Effector memory CD4-positive, alpha-beta T cell (primary cell): Measurements from ENCODE around the gene MS4A15.
"Not testable (repeated sequence)": the region's sequence is repeated elsewhere in the genome, so short reads cannot be mapped to it uniquely, and the experiment has no call there.

Source experiments
- DNase-seq, 3 donors: peaks; one replicate each; pipeline ENCODE4 v3.0.0-alpha.2; 2020
- H3K27ac ChIP-seq: 2 replicates; pipeline ENCODE4 v1.7.0; 2013; ENCODE audit warnings: mild to moderate bottlenecking, low read length, moderate library complexity; ENCODE audit not compliant: insufficient read depth, poor library complexity, severe bottlenecking
- H3K27me3 ChIP-seq: replicated peaks from 2 replicates; pipeline ENCODE4 v1.7.0; 2013; ENCODE audit warnings: mild to moderate bottlenecking, low read length; ENCODE audit not compliant: insufficient read depth, control insufficient read depth, poor library complexity, severe bottlenecking
- H3K36me3 ChIP-seq: 2 replicates; pipeline ENCODE4 v1.7.0; 2013; ENCODE audit warnings: mild to moderate bottlenecking, low read length, moderate library complexity; ENCODE audit not compliant: control insufficient read depth, insufficient read depth
- H3K4me1 ChIP-seq: 2 replicates; pipeline ENCODE4 v1.7.0; 2013; ENCODE audit warnings: low read length, mild to moderate bottlenecking; ENCODE audit not compliant: control insufficient read depth, insufficient read depth, poor library complexity, severe bottlenecking
- H3K4me3 ChIP-seq: 2 replicates; pipeline ENCODE4 v1.7.0; 2013; ENCODE audit warnings: low read length, low read depth, mild to moderate bottlenecking; ENCODE audit not compliant: insufficient read depth, poor library complexity, severe bottlenecking
- H3K9me3 ChIP-seq: 2 replicates; pipeline ENCODE4 v1.7.0; 2013; ENCODE audit warnings: mild to moderate bottlenecking, low read length, moderate library complexity; ENCODE audit not compliant: control insufficient read depth
- total RNA-seq, 3 donors: gene quantifications; one replicate each; lab custom pipeline; 2026; lab: John Stamatoyannopoulos, UW

The MS4A15 gene
- 0 reads per million in 3 donors for total RNA-seq

DNA sequence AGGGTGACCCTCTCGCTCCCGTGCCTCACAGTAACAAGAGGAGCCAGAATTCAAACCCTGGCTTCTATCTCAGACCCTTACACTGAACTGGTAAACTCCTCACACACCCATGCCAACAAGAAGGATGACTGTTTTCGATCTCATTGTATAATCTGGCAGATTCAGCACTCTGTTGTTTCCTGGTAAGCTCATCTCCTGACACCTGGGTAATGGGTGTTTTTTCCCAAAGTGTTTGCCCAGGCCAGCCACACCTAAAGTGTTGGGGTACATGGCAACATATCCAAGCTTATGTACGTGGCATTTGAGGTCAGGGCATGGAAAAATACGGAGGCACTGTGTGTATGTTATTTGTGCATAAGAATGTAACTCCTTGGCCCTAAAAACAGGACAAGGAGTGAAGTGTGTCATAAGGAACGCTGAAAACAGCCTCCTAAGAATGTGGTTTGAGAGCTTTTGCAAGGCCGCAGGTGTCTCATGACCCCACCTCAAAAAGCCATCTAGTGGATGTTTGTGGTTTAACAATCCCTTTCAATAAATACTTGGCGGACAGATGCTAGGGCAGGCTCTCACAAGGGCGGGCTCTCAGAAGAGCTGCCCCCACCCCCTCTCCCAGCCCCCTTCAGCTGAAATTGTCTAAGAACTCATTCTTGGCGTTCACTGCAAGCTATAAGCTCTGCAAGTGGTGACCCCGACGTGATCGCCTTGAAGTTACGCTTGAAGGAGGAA is at the start of gene MS4A15:
Gene MS4A15, plus strand, starts transcription at position 561 of the 726 bp plus-strand sequence. CDS start 6,867 bp downstream, outside the sequence.
- no peak for DNase-seq
- Histone ChIP-seq H3K36me3 (no peaks in the 10 kb centered on the region), H3K9me3 (no peaks in the 10 kb centered on the region), H3K4me3 (no peak within 1 kb of the TSS), H3K27ac (no peak within 1 kb of the TSS), H3K27me3 (no peaks in the 10 kb centered on the region), H3K4me1 (no peaks in the 10 kb centered on the region)

GRCh38 chr11:60706931-60707330 is 49.7 kb upstream of the MS4A15 start:
- no peak for DNase-seq
- Histone ChIP-seq H3K4me3 (no peak overlapping the region), H3K9me3 (no peaks in the 10 kb centered on the region), H3K27me3 (no peaks in the 10 kb centered on the region), H3K27ac (no peak overlapping the region), H3K4me1 (no peaks in the 10 kb centered on the region), H3K36me3 (no peaks in the 10 kb centered on the region)

- no peak for DNase-seq
- H3K36me3 ChIP-seq, result no peaks in the 10 kb centered on the region
- no peaks in the 10 kb centered on the region for H3K9me3 ChIP-seq
- no peaks in the 10 kb centered on the region for H3K4me1 ChIP-seq
- H3K4me3 ChIP-seq, result no peak overlapping the region
- H3K27ac ChIP-seq, result no peak overlapping the region
- no peaks in the 10 kb centered on the region for H3K27me3 ChIP-seq
Measured at GRCh38 chr11:60710482-60710881, 46.2 kb upstream of the MS4A15 start.

DNA sequence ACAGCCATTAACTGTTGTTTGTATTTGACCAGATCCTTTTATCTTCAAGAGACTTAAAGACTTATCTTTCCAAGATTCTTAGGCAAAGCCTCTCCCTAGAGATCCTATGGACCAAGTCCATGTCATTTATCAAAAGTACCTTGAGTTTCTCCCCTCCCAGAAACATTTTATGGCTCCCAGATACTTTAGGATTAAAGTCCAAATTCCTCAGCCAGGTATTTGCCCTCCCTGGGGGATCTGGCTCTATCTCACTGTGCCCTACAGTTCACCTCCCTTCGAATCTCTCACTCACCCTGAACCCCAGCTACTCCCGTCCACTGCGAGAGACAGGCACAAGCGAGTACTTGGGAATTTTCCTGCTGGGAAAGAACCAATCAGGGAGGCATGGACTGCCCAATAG is 45.4 kb upstream of the MS4A15 start:
- H3K27me3 ChIP-seq, result no peaks in the 10 kb centered on the region
- DNase-seq, result no peak
- no peak overlapping the region for H3K4me3 ChIP-seq
- no peak overlapping the region for H3K27ac ChIP-seq
- H3K9me3 ChIP-seq, result no peaks in the 10 kb centered on the region
- no peaks in the 10 kb centered on the region for H3K4me1 ChIP-seq
- no peaks in the 10 kb centered on the region for H3K36me3 ChIP-seq

- not testable (repeated sequence) for H3K27ac ChIP-seq, H3K27me3 ChIP-seq, H3K9me3 ChIP-seq
Measured at GRCh38 chr11:60713423-60713822, 43.2 kb upstream of the MS4A15 start.

GRCh38 chr11:60717956-60718355 is 38.7 kb upstream of the MS4A15 start:
- DNase-seq, result no peak
- no peak overlapping the region for H3K4me3 ChIP-seq

More at GRCh38 chr11:60713423-60713822, 43.2 kb upstream of the MS4A15 start:
- not testable (repeated sequence) for H3K36me3 ChIP-seq, DNase-seq, H3K4me3 ChIP-seq, H3K4me1 ChIP-seq

GRCh38 chr11:60718524-60719316 is 37.9 kb upstream of the MS4A15 start:
- no peak overlapping the region for H3K27ac ChIP-seq
- peaks cover 3% of the 10 kb centered on the region for H3K27me3 ChIP-seq
- no peaks in the 10 kb centered on the region for H3K36me3 ChIP-seq
- H3K4me3 ChIP-seq, result no peak overlapping the region
- no peaks in the 10 kb centered on the region for H3K9me3 ChIP-seq
- no peaks in the 10 kb centered on the region for H3K4me1 ChIP-seq
- no peak for DNase-seq

More at GRCh38 chr11:60717956-60718355, 38.7 kb upstream of the MS4A15 start:
- H3K36me3 ChIP-seq, result no peaks in the 10 kb centered on the region
- H3K4me1 ChIP-seq, result no peaks in the 10 kb centered on the region
- H3K9me3 ChIP-seq, result no peaks in the 10 kb centered on the region
- H3K27ac ChIP-seq, result no peak overlapping the region
- peaks cover 3% of the 10 kb centered on the region for H3K27me3 ChIP-seq

GRCh38 chr11:60719391-60719790 is 37.3 kb upstream of the MS4A15 start:
- Histone ChIP-seq H3K4me1 (no peaks in the 10 kb centered on the region), H3K36me3 (no peaks in the 10 kb centered on the region), H3K27ac (no peak overlapping the region), H3K9me3 (no peaks in the 10 kb centered on the region), H3K27me3 (peaks cover 3% of the 10 kb centered on the region), H3K4me3 (no peak overlapping the region)
- DNase-seq, result no peak

GRCh38 chr11:60720460-60720859 is 36.2 kb upstream of the MS4A15 start:
- no peaks in the 10 kb centered on the region for H3K36me3 ChIP-seq
- no peaks in the 10 kb centered on the region for H3K4me1 ChIP-seq
- DNase-seq, result no peak
- H3K4me3 ChIP-seq, result no peak overlapping the region
- no peaks in the 10 kb centered on the region for H3K9me3 ChIP-seq
- no peak overlapping the region for H3K27ac ChIP-seq
- H3K27me3 ChIP-seq, result peaks cover 3% of the 10 kb centered on the region

- DNase-seq, result no peak
- Histone ChIP-seq H3K9me3 (no peaks in the 10 kb centered on the region), H3K4me1 (no peaks in the 10 kb centered on the region), H3K36me3 (no peaks in the 10 kb centered on the region), H3K27me3 (no peaks in the 10 kb centered on the region), H3K4me3 (no peak within 1 kb of the TSS), H3K27ac (no peak within 1 kb of the TSS)
Measured at GRCh38 chr11:60724420-60724819, 32.2 kb upstream of the MS4A15 start, which contains the start of gene MS4A18. Gene MS4A18 (plus strand): TSS chr11:60724720.
